SU-DHL-6 (cell line): ENCODE data around the gene APOBEC2.

Source experiments
- H2AFZ ChIP-seq: fragments of 200-600 bp; sonication (generic); 2 replicates; pipeline ENCODE4 v1.6.1; 2014; ENCODE audit warnings: low read depth, mild to moderate bottlenecking, moderate library complexity, mixed read lengths, antibody characterized with exemption, low read length; ENCODE audit not compliant: severe bottlenecking
- H3F3A ChIP-seq: fragments of 200-600 bp; shearing (Covaris generic); 2 replicates; pipeline ENCODE4 v1.6.0; 2016; ENCODE audit warnings: antibody characterized with exemption, mild to moderate bottlenecking; ENCODE audit not compliant: insufficient read depth
- H3K27ac ChIP-seq: fragments of 200-600 bp; sonication (generic); 2 replicates; pipeline ENCODE4 v1.5.1; 2016; ENCODE audit warnings: low read depth, mild to moderate bottlenecking, low read length, moderate library complexity, mixed read lengths
- H3K27me3 ChIP-seq: fragments of 200-600 bp; sonication (generic), shearing (Covaris generic); 2 replicates; pipeline ENCODE4 v1.6.0; 2014; ENCODE audit warnings: mild to moderate bottlenecking, low read length
- H3K36me3 ChIP-seq: fragments of 200-600 bp; sonication (generic); 2 replicates; pipeline ENCODE4 v1.6.1; 2014; ENCODE audit warnings: mild to moderate bottlenecking, low read length, mixed read lengths
- H3K4me2 ChIP-seq: fragments of 300-600, 200-600 bp; shearing (Covaris generic), sonication (generic); 2 replicates; pipeline ENCODE4 v1.6.0; 2014; ENCODE audit warnings: low read length, low read depth, mild to moderate bottlenecking; ENCODE audit not compliant: poor library complexity, severe bottlenecking
- H3K4me3 ChIP-seq: fragments of 200-600 bp; sonication (generic); 2 replicates; pipeline ENCODE4 v1.5.1; 2014; ENCODE audit warnings: antibody characterized with exemption, low read length, mild to moderate bottlenecking, mixed read lengths; ENCODE audit not compliant: insufficient read depth, poor library complexity, severe bottlenecking
- H3K79me2 ChIP-seq: fragments of 200-600 bp; sonication (generic); 2 replicates; pipeline ENCODE4 v1.6.1; 2014; ENCODE audit warnings: mild to moderate bottlenecking, low read length, moderate library complexity; ENCODE audit not compliant: insufficient read depth
- H3K9ac ChIP-seq: fragments of 200-600 bp; sonication (generic); 2 replicates; pipeline ENCODE4 v1.7.0; 2014; ENCODE audit warnings: mild to moderate bottlenecking, low read length
- H3K9me2 ChIP-seq: fragments of 200-600 bp; sonication (generic); replicated peaks from 2 replicates; pipeline ENCODE4 v1.6.1; 2014; ENCODE audit warnings: low read length; ENCODE audit not compliant: insufficient read depth
- H3K9me3 ChIP-seq: fragments of 200-600 bp; sonication (generic); 2 replicates; pipeline ENCODE4 v1.6.1; 2014; ENCODE audit warnings: low read length, mixed read lengths; ENCODE audit not compliant: insufficient read depth
- H4K20me1 ChIP-seq: fragments of 200-600 bp; sonication (generic); 2 replicates; pipeline ENCODE4 v1.6.1; 2014; ENCODE audit warnings: low read depth, mild to moderate bottlenecking, antibody characterized with exemption, low read length, moderate library complexity, mixed read lengths
- EZH2phosphoT487 ChIP-seq: fragments of 200-600 bp; sonication (generic), shearing (Covaris generic); conservative IDR thresholded peaks from 2 replicates; pipeline ENCODE4 v1.6.1; 2018; ENCODE audit warnings: mild to moderate bottlenecking, antibody characterized with exemption, low read length, moderate library complexity, mixed read lengths
- TF ChIP-seq, protein P1 (sequence below): fragments of 200-600 bp; sonication (generic); IDR thresholded peaks from one replicate; pipeline ENCODE4 v1.5.1; 2017; ENCODE audit warnings: antibody characterized with exemption, mild to moderate bottlenecking, low read length, moderate library complexity; ENCODE audit not compliant: insufficient read depth, poor library complexity, severe bottlenecking

Gene APOBEC2

GRCh38 chr6:41032830-41033229 is 20.2 kb upstream of the APOBEC2 start:
- TF ChIP-seq, protein P1, sequence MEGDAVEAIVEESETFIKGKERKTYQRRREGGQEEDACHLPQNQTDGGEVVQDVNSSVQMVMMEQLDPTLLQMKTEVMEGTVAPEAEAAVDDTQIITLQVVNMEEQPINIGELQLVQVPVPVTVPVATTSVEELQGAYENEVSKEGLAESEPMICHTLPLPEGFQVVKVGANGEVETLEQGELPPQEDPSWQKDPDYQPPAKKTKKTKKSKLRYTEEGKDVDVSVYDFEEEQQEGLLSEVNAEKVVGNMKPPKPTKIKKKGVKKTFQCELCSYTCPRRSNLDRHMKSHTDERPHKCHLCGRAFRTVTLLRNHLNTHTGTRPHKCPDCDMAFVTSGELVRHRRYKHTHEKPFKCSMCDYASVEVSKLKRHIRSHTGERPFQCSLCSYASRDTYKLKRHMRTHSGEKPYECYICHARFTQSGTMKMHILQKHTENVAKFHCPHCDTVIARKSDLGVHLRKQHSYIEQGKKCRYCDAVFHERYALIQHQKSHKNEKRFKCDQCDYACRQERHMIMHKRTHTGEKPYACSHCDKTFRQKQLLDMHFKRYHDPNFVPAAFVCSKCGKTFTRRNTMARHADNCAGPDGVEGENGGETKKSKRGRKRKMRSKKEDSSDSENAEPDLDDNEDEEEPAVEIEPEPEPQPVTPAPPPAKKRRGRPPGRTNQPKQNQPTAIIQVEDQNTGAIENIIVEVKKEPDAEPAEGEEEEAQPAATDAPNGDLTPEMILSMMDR: no peak
- no peak for TF ChIP-seq EZH2phosphoT487
- no peak overlapping the region for H2AFZ ChIP-seq
- no peak overlapping the region for H3K4me3 ChIP-seq

DNA sequence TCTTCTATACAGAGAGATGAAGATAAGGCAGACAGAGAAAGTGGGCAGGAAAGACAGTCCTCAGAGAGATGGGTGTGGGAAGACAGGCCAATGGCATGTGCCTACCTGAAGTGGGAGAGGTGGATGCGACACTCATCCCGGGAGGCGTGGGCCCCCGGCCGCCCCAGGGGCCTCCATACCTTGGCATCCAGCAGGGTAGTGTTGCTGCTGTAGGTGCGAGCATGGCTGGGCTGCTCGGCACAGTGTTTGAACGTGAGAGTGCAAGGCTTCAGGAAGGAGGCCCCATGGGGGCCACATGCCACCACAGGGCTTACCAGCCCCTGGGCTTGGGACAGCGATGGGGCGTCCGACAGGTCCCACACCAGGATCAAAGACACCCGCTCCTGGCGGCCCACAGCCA is 19.2 kb upstream of the APOBEC2 start:
- no peak overlapping the region for H2AFZ ChIP-seq
- H3K9ac ChIP-seq: no peak overlapping the region
- no peak overlapping the region for H3K4me3 ChIP-seq
- no peaks in the 10 kb centered on the region for H3K9me2 ChIP-seq
- no peaks in the 10 kb centered on the region for H3K9me3 ChIP-seq
- no peak for TF ChIP-seq EZH2phosphoT487
- TF ChIP-seq, protein P1: no peak
- H3K36me3 ChIP-seq: no peaks in the 10 kb centered on the region
- no peaks in the 10 kb centered on the region for H3K79me2 ChIP-seq
- H3K27me3 ChIP-seq: no peaks in the 10 kb centered on the region
- no peaks in the 10 kb centered on the region for H3F3A ChIP-seq
- no peak overlapping the region for H3K27ac ChIP-seq
- H4K20me1 ChIP-seq: no peaks in the 10 kb centered on the region
- no peak overlapping the region for H3K4me2 ChIP-seq

More at GRCh38 chr6:41032830-41033229, 20.2 kb upstream of the APOBEC2 start:
- Histone ChIP-seq H3K9ac (no peak overlapping the region), H3K36me3 (no peaks in the 10 kb centered on the region), H3K27me3 (no peaks in the 10 kb centered on the region), H3K9me2 (no peaks in the 10 kb centered on the region), H3K9me3 (no peaks in the 10 kb centered on the region), H3K4me2 (no peak overlapping the region), H4K20me1 (no peaks in the 10 kb centered on the region), H3K79me2 (no peaks in the 10 kb centered on the region), H3K27ac (no peak overlapping the region), H3F3A (no peaks in the 10 kb centered on the region)

DNA sequence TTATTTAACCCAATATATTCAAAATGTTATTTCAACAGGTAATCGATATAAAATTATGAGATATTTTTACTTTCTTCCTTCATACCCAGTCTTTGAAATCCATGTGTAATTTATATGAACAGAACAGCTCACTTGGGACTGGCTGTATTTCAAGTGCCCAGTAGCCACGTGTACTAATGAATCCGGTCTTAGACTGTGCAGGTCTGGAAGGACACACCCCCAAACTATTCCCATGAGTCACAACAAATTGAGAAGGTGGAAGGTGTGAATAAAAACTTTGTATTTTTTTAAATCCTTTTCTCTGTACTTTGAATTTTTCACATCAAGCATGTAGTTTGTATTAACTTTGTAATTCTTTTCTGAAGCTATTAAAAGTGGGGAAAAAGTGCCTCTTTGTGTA is 16.8 kb upstream of the APOBEC2 start:
- no peaks in the 10 kb centered on the region for H3K27me3 ChIP-seq
- H3K4me3 ChIP-seq: no peak overlapping the region
- H3K79me2 ChIP-seq: no peaks in the 10 kb centered on the region
- H4K20me1 ChIP-seq: no peaks in the 10 kb centered on the region
- no peak overlapping the region for H3K27ac ChIP-seq
- no peaks in the 10 kb centered on the region for H3F3A ChIP-seq
- TF ChIP-seq, protein P1: no peak
- H2AFZ ChIP-seq: no peak overlapping the region
- no peaks in the 10 kb centered on the region for H3K9me2 ChIP-seq
- no peak overlapping the region for H3K9ac ChIP-seq
- H3K4me2 ChIP-seq: no peak overlapping the region
- H3K9me3 ChIP-seq: no peaks in the 10 kb centered on the region
- H3K36me3 ChIP-seq: no peaks in the 10 kb centered on the region

DNA sequence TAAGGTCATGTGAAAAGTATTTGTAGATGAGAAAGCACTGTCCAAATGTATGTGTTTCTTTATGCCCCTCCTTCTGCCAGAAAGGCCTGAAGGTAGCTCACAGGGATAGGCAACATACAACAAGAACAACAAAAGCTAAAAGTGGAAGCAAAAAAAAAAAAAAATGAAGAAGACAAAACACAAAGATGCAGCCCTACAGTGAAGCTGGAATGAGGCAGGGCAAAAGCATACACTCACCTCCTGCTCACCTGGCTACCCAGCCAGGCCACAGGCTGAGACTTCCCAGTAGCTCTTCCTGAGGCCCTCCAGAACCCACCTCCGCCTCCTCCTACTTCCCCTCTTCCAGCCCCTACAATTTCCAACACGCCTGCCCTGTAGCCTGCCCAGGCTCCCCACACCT is 16.4 kb upstream of the APOBEC2 start:
- TF ChIP-seq EZH2phosphoT487: no peak
- TF ChIP-seq, protein P1: no peak
- Histone ChIP-seq H3K9ac (no peak overlapping the region), H3F3A (no peaks in the 10 kb centered on the region), H4K20me1 (no peaks in the 10 kb centered on the region), H3K79me2 (no peaks in the 10 kb centered on the region), H3K4me2 (no peak overlapping the region), H3K36me3 (no peaks in the 10 kb centered on the region), H3K4me3 (no peak overlapping the region), H3K27ac (no peak overlapping the region), H3K9me2 (no peaks in the 10 kb centered on the region), H3K27me3 (no peaks in the 10 kb centered on the region), H3K9me3 (no peaks in the 10 kb centered on the region), H2AFZ (no peak overlapping the region)
